COLO668 (cell line): ENCODE data around the gene GSK3B.

Experiments
- DNase-seq: peaks from one replicate; lab custom pipeline; 2025; ENCODE audit not compliant: unreplicated experiment; lab: John Stamatoyannopoulos, UW

The GSK3B gene

DNA sequence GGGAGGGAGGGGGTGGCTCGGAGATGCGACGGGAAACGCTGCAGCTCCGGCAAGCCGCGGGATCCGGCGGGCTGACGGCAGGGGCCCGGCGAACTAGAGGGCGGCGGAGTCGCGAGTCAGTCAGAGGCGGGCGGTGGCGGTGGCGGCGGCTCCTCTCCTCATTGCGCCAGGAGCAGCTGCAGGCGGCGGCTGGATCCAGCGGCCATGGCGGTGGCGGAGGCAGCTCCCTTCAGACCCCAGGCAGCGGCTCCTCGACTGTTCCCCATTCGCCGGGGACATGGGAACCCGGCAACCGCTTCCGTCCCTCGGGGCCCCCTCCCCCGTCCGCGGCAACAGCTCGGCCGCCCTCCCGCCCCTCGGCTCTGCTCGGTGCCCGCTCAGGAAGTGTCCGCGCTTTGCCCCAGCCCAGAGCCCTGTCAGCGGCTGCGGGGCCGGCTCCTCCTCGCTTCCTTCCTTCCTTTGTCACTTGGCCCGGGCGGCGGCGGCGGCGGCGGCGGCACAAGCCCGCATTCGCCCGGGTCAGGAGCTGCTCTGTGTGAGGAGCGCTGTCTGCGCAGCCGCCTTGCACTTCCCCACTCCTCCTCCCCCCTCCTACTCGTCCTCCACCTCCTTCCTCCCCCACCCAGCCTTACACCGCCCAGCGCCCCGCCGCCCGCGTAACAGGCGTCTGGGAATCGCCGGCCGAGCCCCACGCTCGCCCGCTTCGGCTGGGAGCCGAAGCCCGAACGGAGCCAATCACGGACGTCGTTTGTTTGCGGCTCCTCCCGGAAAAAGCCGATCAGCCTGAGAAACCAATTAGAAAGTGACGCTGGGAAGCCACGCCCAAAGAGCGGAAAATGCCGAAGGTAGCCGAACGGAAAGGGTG is at the start of gene GSK3B:
Gene GSK3B, minus strand, starts transcription at position 537 of the 865 bp plus-strand sequence. CDS start 1,013 bp downstream, outside the sequence.
- peak; percentile 82 for DNase-seq

DNA sequence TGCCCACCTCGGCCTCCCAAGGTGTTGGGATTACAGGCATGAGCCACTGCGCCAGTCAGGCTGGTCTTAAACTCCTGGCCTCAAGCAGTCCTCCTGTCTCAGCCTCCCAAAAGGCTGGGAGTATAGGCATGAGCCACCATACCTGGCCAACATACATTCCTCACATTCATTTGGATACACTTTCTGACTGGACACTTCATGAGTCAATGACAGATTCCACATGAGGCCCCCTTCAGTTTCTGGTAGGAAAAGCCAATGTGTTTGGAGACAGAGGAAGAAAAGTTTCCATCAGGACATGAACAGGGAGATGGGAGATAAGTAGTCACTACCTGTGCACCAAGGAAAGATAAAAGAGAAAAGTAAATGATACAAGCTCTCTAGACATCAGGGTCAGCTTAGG is 49.4 kb upstream of the GSK3B start:
- DNase-seq: no peak

DNA sequence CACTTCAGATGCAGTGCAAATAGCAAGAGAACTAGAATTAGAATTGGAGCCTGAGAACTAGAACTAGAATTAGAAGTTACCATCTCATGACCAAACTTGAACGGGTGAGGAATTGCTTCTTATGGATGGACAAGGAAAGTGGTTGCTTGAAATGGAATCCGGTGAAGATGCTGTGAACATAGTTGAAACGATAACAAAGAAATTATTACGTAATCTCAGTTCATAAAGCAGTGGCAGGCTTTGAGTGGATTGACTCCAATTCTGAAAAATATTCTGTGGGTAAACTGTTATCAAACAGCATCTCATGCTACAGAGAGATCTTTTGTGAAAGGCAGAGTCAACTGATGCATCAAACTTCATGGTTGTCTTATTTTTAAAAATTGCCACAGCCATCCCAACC is 48.0 kb upstream of the GSK3B start:
- DNase-seq: no peak

DNA sequence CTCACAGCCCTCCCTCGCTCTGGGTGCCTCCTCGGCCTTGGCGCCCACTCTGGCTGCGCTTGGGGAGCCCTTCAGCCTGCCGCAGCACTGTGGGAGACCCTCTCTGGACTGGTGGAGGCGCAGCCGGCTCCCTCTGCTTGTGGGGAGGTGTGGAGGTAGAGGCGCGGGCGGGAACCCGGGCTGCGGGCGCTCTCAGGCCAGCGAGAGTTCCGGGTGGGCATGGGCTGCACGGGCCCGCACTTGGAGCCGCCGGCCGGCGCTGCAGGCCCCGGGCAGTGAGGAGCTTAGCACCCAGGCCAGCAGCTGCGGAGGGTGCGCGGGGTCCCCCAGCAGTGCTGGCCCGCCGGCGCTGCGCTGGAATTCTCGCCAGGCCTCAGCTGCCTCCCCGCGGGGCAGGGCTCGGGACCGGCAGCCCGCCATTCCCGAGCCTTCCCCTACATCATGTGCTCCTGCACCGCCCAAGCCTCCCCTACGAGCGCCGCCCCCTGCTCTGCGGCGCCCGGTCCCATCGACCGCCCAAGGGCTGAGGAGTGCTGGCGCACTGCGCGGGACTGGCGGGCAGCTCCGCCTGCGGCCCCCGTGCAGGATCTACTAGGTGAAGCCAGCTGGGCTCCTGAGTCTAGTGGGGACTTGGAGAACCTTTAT is 46.0 kb upstream of the GSK3B start:
- DNase-seq: no peak

DNA sequence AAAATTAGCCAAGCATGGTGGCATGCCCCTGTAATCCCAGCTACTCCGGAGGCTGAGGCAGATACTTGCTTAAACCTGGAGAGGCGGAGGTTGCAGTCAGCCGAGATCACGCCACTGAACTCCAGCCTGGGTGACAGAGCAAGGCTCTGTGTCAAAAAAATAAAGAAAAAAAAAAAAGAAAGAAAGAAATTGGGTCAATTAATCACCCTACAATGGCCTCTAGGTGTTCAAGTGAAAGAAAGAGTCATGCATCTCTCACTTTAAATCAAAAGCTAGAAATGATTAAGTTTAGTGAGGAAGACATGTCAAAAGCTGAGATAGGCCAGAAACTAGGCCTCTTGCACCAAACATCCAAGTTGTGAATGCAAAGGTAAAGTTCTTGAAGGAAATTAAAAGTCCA is 44.9 kb upstream of the GSK3B start:
- DNase-seq: no peak

DNA sequence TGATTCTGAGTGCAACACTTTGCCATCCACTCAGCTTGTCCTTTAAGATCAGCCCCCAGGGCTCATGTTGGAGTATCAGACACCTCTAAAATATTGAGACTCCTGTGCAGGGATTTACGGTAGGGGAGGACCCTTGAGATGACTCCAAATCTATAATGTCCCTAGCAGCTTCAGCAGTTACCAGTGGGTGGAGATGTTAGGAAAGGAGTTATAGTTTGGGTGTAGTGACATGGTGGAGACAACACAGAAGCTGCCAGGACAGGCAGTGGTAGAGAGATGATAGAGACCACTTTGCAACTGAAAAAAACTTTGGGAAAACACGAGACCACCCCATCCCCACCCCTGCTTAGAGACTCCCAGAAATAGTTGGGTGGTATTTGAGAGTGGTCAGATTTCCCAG is 43.3 kb upstream of the GSK3B start:
- no peak for DNase-seq

DNA sequence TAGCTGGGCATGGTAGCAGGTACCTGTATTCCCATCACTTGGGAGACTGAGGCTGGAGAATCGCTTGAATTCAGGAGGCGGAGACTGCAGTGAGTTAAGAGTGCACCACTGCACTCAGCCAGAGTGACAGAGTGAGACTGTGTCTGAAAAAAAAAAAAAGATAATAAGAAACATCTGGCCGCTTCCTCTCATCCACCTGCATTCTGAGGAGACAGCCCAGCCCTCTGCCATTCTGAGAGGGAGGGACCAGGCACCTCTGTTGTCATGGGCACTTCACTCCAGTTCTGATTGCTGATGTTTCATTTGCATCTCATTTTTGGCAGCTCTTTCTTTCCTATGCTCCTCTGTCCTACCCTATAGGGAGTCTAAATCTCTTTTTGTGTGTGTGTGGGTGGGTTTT is 36.4 kb upstream of the GSK3B start:
- DNase-seq: no peak

DNA sequence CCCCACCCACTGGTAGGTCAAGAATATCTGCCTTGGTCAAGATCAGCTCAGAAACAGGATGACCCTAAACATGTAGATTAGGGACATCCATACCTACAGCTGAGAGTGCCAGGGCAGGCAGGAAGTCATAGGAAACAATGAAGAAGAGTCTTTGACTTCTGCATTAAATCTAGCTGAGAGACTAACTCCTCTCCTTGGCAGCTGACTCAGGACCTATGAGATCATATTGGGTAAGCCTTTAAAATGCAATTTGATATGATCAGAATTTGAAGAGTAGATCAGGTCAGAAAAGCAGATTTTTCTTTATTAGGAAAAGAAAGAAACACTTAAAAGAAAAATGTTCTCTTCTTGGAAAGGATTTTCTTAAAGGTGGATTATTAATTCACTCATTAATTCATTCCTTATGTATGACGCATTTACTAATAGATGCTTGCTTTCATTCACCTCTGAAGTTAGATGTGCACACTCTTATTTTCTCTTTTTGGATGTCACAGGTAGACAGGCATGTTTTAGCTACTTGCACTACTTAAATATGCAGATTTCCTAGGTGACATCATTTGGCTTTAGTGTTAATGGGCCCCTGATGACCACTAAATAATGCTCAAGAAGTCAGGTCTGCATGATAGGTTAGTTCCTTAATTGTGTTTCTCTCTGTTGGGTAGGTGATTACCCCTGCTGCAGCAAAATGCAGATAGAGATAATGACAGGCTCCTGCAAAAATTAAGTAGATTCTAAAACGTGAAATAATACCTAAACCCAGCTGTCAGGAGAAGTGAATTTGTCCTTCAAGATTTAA is 35.7 kb upstream of the GSK3B start:
- no peak for DNase-seq

DNA sequence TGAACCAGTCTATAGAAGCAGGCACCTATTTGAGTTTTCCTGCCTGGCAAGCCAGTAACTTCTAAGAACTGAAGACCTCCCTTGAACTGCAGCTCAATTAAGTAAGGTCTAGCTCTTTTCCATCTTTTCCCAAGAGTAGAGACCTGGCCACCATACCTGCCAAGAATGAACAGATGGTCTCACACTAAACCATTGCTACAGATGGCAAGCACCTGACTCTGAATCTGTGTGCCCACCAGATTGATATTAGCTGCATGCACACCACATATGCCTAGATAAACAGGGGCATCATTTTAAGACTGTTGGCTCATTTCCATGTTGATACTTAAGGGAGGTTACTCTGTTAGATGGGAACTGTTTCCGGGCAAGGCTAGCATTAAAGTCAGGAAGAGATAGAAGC is 34.8 kb upstream of the GSK3B start:
- DNase-seq: no peak

DNA sequence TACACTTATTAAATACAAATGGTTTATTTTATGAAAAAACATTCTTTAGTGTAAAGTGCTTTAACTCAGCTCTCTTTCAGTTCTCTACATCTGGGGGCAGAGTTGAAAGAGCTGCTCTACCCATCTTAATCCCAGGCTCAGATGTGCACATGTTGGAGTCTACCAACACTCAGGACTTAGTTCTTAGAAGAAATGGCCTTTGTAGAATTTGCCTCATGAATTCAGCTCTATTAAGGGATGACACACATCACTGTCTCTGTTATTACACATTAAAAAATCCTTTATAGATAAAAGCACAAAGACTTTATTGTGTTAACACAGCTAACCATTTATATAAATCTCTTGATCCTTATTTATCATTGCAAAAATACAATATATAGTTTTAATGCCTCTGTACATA is 31.7 kb upstream of the GSK3B start:
- DNase-seq: no peak

DNA sequence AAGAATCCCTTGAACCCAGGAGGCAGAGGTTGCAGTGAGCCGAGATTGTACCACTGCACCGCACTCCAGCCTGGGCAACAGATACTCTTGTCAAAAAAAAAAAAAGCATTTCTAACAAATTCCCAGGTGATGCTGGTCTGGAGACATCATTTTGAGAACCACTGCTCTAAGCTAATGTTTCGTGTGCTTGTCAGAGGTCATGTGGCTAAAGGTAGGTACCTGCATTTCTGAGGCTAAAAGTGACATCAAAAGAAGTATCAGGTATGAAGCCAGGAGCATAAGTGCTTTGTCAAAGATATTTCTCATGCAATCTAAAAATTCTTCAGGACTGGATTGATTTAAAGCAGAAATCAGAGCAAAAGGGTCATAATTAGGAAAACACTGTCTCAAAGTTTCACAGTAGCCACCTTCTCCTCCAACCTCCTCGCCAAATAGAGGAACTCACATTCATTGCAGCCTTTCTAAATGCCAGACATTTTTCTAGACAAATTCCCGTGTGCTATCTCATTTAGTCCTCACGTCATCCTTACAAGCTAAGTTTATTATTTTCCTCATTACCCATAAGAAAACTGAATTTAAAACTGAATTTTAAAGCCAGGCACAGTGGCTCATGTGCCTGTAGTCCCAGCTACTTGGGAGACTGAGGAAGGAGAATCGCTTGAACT is 25.7 kb upstream of the GSK3B start:
- DNase-seq: no peak

DNA sequence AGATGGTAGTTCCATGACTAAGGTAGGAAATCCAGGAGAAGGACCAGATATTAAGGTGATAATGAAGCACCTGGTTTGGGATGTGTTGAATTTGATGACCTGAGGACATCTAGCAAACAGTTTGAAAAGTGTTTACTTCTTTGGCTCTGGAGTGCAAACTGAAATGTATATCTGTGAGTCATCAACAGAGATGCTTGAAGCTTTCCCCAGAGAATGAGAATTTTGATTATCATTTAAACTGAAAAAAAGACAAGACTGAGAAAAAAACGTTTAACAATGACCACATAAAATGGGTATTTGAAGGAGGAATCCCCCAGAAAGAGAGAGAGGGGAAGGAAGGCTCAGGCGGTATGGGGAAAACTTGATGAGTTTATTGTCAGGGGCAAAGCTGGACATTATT is 20.7 kb upstream of the GSK3B start:
- DNase-seq: no peak

DNA sequence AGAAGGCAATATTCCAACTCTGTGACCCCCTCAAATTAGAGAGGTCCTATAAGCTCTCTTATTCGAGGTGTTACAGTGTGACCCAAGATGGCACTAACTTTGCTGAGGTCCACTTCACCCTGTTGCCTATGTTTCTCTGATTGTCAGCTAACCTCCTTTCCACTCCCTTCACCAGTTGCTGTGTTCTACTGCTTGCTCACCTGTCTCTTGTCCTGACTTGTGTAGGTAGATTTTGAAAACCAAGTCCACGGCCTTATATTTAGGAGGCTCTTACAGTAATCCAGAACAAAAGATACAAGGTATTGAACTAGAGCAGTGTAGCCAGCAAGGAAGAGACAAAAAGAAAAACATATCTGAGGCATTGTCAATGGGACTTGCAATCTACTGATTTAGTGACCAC is 20.1 kb upstream of the GSK3B start:
- DNase-seq: no peak

DNA sequence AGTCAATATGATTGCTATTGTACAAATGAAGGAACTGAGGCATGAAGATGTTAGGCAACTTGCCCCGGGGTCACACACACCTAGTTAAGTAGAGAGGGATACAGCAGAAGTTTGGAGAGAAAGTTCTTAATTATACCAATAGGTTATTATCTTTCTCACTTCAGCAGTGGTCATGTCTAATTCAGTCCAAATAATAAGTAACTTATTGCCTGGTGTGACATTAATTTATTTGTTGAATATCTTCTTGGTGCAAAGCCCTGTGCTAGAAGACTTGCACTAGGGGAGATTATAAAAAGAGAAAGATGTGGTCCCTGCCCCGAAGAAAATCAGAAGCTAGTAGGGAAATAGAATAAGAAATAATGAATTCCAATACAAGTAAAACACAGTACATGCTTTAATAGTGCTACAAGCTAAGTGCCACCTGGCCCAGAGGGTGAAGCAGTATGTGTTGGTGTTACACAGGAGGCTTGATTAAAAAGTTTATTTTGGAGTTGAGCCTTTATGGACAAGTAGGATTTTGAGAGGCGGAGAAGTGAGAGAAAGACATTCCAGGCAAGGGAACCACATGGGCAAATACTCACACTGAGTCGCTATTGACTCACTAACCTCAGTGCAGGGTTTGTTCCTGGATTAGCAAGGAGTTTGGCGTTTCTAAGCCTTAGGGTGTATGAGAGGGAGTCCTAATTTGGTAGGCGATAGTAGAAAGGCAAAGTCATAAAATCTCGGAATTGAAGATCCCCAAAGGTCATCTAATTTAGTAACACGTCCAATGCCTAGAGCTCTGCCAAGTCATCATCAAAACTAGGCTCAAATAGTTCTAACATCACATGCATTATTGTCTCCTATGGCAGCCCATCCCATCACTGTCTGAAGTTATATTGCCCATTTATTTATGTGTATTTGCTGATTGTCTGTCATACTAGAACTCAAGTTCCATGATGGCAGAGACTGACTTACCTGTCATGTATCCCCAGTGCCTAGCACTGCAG is 19.2 kb upstream of the GSK3B start:
- DNase-seq: no peak

DNA sequence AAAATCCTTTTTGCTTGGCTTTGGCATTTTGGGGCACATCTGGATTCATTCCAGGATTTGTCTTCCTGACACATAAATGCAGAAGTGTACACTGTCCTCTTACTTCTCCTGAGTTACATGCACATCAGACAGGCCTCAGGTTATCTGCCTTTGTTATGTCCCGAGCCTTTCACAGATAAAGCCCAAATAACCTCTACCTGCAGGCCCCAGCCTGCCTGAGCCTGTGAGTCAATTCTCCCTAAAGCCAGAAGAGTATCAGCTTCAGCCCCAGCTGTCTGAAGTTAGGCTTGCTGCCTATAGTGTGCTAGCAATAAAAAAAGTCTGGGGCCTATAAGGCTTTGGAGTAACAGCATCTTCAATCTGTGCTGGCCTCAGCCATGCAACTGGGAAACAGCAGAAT is 17.7 kb upstream of the GSK3B start:
- no peak for DNase-seq

DNA sequence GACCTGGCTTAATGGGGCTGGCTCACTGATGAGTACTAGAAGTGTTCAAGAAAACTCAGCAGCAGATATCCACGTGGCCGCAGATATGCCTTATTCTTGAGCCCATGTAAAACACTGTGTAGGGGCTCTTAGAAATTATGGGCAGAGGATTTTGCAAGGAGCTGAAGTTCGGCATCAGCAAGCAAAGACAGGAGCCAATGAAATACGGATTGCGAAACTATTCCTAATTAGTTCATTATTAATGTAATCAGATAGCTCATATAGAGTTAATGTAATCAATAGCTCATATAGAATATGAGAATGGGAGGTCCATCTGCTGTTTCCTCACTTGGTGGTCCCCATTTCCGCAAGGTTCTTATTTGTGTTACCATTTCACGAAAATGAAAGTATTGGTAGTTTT is 9.0 kb upstream of the GSK3B start:
- no peak for DNase-seq

DNA sequence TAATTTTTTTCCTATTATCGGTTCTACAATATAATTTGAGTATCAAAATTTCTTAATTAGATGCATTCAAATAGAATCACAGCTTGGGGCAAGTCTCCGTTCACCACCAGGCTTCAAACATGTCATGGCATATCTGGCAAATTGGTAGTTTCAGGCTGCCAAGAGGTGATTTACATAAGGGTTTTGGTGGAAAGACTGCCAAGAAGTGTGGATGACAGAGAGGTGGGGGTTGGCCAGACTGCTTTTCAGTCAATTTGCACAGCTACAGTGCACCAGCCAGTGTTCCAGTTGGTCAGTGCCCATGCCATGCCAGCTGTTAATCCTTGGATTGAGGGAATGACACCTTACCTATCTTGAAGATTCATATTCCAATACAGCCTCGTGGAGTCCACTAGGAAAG is 8.4 kb upstream of the GSK3B start:
- no peak for DNase-seq

DNA sequence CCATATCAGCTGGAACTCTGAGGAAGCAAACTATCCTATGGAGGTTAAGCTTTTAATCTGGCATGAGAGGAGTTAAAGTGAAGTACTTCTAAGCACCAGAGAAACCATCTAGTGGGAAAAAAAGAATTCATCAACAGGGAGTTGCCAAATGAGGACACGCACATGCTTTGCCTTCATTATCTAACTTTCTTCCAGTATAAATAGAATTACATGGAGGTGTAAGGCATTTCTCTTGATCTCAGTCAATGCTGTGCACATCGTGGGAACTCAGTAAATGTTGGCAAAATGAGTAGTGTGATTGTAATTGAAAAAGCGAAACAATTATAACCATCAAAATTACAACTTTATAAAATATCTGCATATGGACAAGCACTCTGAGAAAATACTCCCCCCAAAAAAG is 8.0 kb upstream of the GSK3B start:
- no peak for DNase-seq

DNA sequence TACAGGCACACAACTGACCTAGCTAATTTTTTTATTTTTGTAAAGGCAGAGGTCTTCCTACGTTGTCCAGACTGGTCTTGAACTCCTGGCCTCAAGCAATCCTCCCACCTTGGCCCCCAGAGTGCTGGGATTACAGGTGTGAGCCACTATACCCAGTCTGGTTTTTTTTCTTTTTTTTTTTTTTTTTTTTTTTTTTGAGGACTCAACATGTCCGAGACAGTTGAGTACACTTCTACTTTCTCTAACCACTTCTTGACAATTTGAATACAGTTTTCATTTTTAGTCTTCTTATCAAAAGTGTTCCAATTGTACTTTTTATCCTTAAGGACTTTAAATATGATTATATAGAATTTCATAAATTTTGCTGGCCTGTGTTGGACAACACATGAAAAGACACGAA is 7.4 kb upstream of the GSK3B start:
- no peak for DNase-seq

DNA sequence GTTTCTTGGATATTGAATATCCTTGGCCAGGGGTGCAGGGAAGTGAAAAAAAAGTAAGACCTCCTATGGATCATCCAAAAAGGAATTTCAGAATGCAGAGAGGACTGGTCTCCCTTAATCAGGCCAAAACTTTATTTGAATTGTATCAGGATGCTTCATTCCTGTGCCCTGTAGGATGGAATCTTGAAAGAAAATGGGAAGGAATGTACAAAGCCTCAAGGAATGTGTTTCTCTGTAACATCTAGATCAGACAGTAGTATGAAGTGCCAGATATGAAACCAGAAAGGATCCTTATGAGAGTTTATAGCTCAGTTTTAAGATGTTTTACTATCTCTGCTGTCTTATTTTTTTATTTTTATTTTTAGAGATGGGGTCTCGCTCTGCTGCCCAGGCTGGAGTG is 6.5 kb upstream of the GSK3B start:
- no peak for DNase-seq
